HG02884 (cell line): ENCODE data around the gene AMMECR1L.
A peak's percentile ranks its signal among the peaks of the same experiment; 100 is the strongest.
"Not testable (repeated sequence)": the region's sequence is repeated elsewhere in the genome, so short reads cannot be mapped to it uniquely, and the experiment has no call there.

Experiments used
- ATAC-seq: cut with Tn5 transposase; IDR thresholded peaks from one replicate; pipeline ENCODE4 v1.9.1; 2021; ENCODE audit warnings: mild to moderate bottlenecking, moderate library complexity; ENCODE audit not compliant: unreplicated experiment

Gene AMMECR1L

DNA sequence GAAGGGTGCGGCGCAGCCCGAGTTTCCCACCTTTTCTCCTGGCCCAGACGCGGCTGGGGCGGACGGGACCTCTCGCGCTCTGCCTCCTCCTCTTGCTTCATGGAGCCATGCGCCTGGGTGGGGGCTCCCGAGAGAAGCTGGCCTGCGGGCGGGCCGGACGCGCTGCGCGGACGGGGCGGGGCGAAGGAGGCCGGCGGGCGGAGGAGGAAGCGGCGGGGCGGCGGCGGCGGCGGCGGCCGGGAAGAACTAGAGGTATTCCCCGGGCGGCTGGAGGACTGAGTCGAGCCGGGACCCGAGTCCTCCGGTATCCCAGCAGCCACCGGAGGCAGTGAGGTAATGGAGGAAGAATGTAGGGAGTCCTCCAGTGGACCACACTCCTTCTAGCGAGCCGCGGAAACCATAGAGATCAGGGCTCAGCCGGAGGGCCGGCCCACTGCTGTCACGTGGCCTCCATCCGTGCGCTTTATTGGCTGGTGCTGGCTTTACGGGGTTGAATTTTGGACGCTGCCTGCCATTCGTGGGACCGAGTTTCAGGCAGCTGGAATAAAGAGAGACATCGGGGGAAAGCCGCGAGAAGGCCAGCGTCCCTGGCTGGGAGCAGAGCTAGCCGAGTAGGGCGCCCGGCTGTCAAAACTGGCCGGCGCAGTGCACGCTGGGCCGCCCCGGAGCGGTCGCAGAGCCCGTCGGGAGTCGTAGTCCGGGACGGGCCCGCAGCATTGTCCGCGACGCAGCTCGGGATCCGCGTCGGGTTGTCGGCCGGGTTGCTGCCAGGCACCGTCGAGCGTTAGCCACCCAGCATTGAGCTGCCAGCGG is at the start of gene AMMECR1L:
Gene AMMECR1L, minus strand, starts transcription at position 177 of the 813 bp plus-strand sequence. CDS start 11,722 bp downstream, outside the sequence.
- ATAC-seq: peak; percentile 91

DNA sequence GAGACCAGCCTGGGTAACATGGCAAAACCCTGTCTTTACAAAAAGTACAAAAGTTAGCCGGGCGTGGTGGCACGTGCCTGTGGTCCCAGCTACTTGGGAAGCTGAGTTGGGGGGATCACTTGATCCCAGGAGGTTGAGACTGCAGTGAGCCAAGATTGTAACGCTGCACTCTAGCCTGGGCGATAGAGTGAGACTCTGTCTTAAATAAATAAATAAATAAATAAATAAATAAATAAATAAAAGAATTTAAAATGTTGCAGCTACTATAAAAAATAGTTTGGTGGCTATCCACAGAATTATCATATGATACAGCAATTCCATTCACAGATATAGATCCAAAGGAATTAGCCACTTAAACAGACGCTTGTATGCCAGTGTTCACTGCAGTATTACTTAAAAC is 49.6 kb upstream of the AMMECR1L start:
- no peak for ATAC-seq

DNA sequence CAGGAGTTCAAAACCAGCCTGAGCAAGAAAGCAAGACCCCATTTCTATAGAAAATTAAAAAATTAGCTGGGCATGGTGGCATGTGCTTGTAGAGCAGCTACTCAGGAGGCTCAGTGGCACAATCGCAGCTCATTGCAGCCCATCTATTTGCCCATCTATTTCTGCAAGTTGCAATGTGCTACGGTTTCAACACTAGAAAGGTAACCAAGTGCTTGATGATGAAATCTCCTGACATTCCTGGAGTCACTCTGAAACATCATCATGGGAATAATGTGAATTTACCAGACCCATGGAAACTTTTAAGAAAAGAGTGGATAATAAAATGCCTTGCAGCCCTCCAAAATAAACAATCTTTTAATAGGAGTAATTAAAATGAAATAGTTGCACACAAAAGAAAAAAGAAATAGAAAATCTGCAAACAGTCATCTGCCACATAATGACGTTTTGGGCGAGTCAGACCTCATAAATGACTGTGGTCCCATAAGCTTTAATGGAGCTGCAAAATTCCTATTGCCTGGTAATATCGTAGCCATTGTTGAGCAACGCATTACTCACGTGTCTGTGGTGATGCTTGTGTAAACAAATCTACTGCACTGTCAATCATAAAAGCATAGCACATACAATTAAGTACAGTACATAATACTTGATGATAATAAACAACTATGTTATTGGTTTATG is 46.6 kb upstream of the AMMECR1L start:
- ATAC-seq: no peak

DNA sequence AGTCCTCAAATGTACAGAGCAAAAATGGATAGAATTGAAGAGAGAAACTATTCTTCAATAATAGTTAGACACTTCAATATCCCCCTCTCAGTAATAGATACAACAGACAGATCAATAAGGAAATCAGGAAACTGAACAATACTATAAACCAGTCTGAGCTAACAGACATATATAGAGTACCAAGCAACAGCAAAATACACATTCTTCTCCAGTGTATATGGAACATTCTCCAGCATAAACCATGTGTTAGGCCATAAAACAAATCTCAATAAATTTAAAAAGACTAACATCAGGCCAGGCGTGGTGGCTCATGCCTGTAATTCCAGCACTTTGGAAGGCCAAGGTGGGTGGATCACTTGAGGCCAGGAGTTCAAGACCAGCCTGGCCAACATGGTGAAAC is 43.7 kb upstream of the AMMECR1L start:
- no peak for ATAC-seq

DNA sequence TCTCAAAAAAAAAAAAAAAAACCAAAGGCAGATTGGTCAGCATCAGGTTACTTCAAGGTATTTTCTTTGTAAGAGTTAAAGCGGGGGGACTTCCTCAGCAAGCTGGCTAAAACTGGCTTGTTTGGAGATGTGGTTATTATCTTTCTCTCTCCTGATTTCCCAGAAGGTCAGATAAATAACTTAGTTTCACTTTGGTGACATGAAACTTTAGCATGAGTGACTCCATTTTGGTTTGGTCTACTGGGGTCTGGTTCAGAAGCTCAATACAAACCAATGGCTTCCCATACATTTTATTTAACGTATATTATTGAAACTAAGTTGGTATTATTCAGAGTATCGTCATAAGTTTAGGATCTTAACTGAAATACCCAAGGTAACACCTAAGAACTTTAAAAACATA is 41.6 kb upstream of the AMMECR1L start:
- ATAC-seq: no peak

DNA sequence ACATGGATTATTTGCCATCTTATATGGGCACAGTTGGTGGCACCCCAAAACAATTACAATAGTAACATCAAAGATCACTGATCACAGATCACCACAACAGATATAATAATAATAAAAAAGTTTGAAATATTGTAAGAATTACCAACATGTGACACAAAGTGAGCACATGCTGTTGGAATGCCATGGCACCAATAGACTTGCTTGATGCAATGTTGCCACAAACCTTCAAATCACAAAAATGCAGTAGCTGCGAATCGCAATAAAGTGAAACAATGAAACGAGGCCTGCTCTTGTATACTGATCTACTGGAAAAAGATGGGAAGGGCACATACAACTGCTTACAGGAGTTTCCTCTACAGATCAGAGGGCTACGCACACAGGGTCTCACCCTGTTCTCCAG is 32.2 kb upstream of the AMMECR1L start:
- no peak for ATAC-seq

DNA sequence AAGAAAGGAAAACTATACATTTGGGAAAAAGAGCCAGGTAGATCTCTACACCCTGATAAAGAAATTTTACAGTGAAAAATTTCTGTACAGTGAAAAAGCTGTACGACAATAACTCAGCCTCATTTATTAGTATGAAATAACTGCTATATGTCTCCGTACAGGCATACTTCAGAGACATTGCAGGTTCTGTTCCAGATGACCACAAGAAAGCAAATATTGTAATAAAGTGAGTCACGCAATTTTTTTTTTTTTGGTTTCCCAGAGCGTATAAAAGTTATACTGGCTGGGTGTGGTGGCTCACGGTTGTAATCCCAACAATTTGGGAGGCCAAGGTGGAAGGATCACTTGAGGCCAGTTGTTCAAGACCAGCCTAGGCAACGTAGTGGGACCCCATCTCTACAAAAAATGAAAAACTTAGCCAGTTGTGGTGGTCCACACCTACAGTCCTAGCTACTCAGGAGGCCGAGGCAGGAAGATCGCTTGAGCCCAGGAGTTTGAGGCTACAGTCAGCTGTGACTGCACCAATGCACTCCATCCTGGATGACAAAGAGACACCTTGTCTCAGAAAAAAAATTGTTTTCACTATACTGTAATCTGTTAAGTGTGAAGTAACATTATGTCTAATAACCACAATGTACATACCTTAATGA is 28.2 kb upstream of the AMMECR1L start:
- no peak for ATAC-seq

DNA sequence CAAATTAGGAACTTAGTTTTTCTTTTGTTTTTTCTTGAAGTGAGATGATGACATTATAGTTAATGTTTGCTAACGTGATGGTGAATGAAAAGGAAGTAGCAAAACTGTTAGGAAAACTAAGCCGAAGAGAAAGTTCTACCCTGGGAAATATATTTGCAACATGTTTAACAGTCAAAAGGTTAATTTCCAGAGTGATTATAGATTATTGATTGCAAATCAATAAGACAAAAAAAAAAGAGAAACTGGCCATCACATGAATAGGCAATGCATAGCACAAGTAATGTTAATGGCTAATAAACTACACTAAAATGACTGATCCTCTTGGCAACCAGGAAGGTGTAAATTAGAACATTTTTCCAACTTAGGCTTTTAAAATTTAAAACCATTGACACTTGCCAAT is 26.0 kb upstream of the AMMECR1L start:
- ATAC-seq: no peak

DNA sequence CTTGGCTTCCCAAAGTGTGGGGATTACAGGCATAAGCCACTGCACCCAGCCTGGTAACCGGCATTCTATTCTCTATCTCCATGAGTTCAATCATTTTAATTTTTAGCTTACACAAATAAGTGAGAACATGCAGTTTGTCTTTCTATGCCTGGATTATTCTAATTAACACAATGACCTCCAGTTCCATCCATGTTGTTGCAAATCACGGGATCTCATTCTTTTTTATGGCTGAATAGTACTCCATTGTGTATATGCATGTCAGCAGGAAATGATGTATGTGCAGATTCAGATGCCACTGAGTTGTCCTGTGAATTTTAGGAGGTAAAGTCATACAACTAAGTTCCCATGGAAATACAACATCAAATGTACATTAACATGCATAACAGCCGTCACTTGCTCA is 24.7 kb upstream of the AMMECR1L start:
- ATAC-seq: no peak

DNA sequence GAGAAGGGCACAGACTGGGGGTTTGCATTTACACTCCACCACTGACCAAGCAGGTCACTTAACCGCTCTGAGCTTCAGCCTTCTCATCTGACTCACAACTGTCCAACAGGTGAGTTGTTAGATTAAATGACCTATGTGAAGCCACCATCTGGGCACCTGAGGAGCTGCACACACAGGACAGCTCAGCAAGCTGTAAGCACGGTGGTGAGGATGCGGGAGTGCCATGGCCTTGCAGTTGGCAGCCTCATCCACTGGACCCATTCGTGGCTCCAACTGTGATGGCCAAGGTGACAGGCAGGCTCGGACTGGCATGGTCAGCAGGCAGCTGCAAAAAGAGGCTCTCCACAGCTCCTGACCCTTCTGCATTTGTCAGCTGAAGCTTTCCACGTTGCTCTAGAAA is 23.3 kb upstream of the AMMECR1L start:
- ATAC-seq: no peak

DNA sequence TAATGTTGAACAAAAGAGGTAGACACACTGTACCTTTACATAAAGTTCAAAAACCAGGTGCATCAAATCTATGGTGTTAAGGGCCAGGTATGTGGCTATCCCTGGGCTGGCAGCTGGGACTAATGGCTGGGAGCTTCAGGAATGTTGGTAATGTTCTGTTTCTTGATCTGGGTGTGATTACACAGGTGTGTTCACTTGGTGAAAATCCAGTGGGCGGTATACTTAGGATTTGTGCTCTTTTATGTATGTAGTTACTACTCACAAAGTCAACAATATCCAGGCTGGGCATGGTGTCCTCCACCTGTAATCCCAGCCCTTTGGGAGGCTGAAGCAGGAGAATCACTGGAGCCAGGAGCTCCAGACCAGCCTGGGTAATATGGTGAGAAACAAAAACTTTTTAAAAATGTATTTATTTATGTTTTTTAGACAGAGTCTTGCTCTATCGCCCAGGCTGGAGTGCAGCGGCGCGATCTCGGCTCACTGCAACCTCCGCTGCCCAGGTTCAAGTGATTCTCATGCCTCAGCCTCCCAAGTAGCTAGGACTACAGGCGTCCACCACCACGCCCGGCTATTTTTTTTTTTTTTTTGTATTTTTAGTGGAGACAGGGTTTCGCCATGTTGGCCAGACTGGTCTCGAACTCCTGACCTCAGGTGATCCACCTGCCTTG is 22.1 kb upstream of the AMMECR1L start:
- not testable (repeated sequence) for ATAC-seq

DNA sequence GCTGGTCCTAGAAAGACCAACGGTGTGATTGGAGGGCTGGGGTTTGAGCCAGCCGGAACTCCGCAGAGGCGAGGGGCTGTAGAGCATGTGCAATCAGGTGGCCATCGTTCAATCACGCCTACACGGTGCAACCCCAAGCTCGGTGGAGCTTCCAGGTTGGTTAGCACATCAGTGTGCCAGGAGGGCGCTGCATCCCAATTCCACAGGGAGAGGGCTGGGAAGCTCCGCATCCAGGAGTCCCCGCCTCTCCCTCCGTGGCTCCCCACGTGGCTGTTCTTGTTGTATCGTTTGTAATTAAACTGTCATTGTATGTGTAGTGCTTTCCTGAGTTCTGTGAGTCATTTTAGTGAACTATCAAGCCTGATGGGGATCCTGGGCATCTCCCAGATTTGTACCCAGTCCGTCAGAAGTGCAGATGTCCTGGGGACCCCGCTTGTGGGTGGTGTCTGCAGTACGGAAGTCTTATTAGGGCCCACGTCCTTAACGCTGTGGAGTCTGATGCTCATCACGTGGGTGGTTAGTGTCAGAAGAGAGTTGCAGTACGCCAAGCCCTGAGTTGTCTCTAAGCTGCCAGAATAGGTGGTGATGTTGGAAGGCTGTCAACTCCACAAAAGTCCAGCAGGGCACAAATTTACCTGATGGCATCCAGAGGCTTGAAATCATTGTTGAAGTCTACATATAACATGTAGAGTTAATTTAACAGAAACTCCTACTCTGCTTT is 20.6 kb upstream of the AMMECR1L start:
- no peak for ATAC-seq

DNA sequence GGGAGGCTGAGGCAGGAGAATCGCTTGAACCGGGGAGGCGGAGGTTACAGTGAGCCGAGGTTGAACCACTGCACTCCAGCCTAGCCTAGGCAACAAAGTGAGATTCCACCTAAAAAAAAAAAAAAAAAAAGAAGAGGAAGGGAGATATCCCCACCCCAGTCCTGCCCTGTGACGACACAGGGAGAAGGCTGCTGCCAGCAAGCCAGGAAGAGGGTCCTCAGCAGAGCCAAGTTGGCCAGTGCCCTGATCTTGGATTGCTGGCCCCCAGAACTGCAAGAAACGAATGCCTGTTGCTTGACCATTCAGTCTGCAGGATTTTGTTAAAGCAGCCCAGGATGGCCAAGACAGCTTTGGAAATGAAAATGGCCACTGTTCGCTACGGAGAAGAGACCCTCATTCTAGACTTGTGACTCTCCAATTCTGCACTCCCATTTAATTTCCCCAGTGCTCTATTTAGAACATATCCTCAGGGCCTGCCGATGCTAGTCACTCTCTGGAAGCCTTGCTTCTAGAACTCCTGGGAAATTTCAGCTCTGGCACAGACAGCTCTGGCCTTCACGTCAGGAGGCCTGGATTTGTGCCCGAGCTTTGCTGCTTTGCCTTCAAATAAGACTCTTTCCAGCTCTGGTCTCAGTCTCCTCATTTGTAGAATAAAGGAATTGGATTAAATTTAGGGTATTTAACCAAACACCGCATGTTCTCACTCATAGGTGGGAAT is 15.7 kb upstream of the AMMECR1L start:
- ATAC-seq: no peak

DNA sequence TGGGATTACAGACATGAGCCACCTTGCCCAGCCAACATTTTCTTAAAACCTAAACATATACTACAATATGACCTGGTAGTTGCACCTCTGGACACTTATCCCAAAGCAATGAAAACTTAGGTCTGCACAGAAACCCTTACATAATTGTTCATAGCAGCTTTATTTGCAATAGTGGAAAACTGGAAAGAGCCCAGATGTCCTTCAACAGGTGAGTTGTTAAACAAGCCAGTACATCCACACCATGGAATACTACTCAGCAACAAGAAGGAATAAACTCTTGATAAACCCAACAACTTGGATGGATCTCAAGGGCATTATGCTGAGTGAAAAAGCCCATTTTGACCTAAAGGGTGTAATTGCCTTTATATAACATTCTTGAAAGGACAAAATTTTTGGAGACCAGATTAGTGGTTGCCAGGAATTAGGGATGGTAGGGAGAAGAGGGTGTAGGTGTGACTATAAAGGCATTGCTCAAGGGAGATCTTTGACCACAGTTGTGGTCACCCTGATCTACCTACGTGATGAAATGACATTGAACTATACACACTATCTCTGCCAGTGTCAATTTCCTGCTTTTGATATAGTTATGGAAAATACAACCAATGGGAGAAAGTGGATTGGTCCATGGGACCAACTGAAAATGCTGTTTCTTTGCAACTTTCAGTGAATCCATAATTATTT is 11.9 kb upstream of the AMMECR1L start:
- ATAC-seq: no peak

DNA sequence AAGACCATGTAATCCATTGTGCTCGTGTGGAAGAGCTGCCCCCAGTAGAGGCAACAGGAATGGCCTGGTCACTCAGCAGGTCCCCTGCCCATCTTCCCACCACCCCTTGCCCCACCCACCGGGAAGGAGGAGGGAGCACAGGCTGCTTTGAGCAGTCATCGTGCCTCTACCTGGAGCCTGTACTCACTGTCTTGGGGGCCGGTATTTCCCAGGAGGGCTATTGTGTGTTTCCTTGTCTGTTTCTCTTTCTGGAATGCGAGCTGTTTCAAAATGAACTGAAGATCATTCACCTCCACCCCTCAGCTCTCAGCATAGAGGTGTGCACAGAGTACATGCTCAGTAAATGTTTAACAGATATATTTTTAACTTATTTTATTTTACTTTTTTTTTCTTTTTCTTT is 7.7 kb upstream of the AMMECR1L start:
- no peak for ATAC-seq

DNA sequence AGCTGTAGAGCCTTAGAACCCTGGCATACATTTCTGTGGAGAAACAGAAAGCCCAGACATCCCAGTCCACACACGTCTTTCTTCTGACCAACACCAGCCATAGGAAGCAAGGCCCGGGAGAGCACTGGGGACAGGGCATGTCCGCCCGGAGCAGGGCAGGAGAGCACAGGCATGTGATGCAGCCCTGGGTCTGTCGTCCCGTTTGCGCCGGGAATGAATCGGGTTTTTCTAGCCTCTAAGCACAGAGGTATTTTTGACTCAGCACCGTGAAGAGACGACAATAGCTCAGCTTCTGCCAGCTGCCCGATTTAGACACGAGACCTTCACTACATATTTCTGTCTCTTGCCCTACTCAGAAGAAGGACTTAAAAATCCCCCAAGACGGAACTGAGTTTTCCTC is 7.3 kb upstream of the AMMECR1L start:
- no peak for ATAC-seq

DNA sequence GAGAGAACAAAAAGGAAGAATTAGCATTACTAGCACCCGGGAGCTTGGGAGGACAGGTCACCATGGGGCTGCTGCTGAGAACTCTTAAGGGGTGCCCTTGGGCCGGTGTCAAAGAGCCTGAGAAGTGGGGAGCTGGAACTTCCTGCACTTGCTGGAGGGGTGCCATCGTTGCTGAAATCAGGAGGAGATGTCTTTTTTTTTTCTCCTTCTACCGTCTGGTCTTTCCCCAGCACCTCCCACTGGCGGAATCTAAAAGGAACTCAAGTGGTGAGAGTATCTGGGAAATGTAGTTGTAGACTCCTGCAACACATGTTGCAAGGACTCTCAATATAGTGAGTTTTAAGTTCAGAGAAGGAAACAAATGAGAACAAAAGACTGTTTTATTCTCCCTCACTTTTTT is 6.1 kb upstream of the AMMECR1L start:
- ATAC-seq: no peak

DNA sequence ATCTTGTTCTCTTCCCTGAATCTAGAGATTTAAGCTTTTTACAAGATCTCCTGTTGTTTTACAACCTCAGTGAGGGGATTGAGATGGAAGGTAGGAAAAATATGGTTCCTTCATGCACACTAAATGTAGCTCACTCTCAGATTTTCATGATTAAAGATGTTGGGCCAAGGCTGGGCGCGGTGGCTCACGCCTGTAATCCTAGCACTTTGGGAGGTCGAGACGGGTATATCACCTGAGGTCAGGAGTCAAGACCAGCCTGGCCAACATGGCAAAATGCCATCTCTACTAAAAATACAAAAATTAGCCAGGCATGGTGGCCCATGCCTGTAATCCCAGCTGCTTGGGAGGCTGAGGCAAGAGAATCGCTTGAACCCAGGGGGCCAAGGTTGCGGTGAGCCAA is 5.0 kb upstream of the AMMECR1L start:
- not testable (repeated sequence) for ATAC-seq

DNA sequence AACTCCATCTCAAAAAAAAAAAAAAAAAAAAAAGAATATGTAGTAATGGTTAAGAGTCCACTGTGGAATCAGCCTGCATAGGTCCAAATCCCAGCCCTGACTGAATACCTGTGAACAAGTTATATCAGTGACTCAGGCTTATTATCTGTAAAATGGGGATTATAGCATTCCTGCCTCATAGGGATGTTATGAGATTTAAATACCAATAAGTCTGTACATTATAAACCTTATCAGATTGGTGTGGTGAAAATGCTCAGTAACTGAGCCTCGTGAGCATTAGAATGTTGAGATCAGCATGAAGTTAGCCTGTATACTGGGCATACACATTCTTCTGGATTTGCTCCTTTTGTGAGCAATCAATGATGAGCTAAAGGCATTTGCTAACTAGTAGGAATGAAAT is 3.0 kb upstream of the AMMECR1L start:
- no peak for ATAC-seq

DNA sequence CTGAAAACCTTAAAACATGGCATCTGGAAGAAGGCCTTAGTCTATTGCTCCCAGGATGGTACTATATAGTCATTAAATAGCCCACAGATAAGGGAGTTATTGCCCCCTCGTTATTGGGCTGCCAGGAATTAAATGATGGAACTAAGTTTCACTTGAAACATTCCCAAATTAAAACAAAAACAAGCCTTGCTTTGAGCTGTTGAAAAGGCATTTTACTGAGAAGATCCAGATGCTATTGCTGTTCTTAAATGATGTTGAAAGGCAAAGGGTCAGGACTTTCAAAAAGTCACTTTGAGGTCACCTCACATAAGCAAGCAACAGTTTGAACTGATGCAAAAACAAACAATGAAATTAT is 2.0 kb upstream of the AMMECR1L start:
- ATAC-seq: no peak
